LNCAP (cell line): ENCODE results near the gene PTS.

Source experiments
- CTCF ChIP-seq: fragments of 450-650 bp; IDR thresholded peaks from 2 replicates; pipeline ENCODE4 v1.5.1; 2017; ENCODE audit warnings: mild to moderate bottlenecking

The PTS gene

GRCh38 chr11:112231952-112232351 lies 5.7 kb downstream of the PTS start:
- no peak for TF ChIP-seq CTCF

GRCh38 chr11:112235750-112236390 lies 9.6 kb downstream of the PTS start:
- TF ChIP-seq CTCF = no peak

GRCh38 chr11:112237451-112237850 lies 11.2 kb downstream of the PTS start:
- TF ChIP-seq CTCF = no peak

GRCh38 chr11:112238041-112238440 lies 11.8 kb downstream of the PTS start:
- no peak for TF ChIP-seq CTCF

- no peak for TF ChIP-seq CTCF
Observed at GRCh38 chr11:112241486-112241885, 15.3 kb downstream of the PTS start.

GRCh38 chr11:112247201-112247600 lies 21.0 kb downstream of the PTS start:
- no peak for TF ChIP-seq CTCF

GRCh38 chr11:112248201-112248600 lies 22.0 kb downstream of the PTS start:
- no peak for TF ChIP-seq CTCF
